Measurements from ENCODE around the gene GUCY1A2. TPM values are rescaled to one million over a fixed set of nuclear protein-coding genes. Genes with fewer than 3 reads are reported as not detected.

GUCY1A2 gene
- total RNA-seq, 1 experiment from 2014 or later, result not detected

DNA sequence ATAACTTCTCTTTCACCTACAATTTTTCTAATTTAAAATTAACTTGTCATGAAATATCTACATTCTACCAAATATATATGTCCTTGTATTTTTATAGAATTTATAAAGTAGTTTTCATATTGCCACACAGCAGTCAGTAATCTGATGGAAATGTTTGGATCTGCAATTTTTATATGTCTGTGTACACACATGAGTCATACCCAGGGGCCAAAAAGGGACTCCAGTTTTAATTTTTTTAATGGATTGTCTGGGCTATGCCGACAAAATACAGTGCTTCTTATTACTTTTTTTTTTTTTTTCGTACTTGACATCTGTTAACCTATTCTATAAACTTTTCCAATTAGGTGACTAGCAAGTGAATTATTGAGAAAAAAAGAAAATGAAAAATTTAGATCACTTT, 6.3 kb downstream of the GUCY1A2 start:
- no peaks in the 10 kb centered on the region for H3K9me3 ChIP-seq
- no peaks in the 10 kb centered on the region for H3K4me1 Mint-ChIP-seq (ENCODE audit: low read depth, unreplicated experiment)
- no peaks in the 10 kb centered on the region for H3K27me3 ChIP-seq (replicated peaks; ENCODE audit: control insufficient read depth, insufficient read depth, low read length)
- DNase-seq, result no peak
- intact Hi-C loops (cut with micrococcal nuclease; ENCODE audit: unreplicated experiment), result no loop called here
- ChIA-PET CTCF (no interaction called here), POLR2A (no interaction called here)
- BruUV-seq (replicated peaks), result no TSS peak
- H3K4me1 ChIP-seq, result no peaks in the 10 kb centered on the region
- no peak overlapping the region for H3K4me3 ChIP-seq (ENCODE audit: low read depth, low read length)
- no peak overlapping the region for H3K27ac Mint-ChIP-seq (ENCODE audit: unreplicated experiment)
- no peaks in the 10 kb centered on the region for H3K27me3 Mint-ChIP-seq (ENCODE audit: insufficient read depth, unreplicated experiment)
- H3K4me3 Mint-ChIP-seq (ENCODE audit: unreplicated experiment), result no peak overlapping the region
- H3K36me3 Mint-ChIP-seq (ENCODE audit: insufficient read depth, unreplicated experiment), result peaks cover under 1% of the 10 kb centered on the region
- no peaks in the 10 kb centered on the region for H3K9me3 Mint-ChIP-seq (ENCODE audit: unreplicated experiment)
- TF ChIP-seq, protein P1, sequence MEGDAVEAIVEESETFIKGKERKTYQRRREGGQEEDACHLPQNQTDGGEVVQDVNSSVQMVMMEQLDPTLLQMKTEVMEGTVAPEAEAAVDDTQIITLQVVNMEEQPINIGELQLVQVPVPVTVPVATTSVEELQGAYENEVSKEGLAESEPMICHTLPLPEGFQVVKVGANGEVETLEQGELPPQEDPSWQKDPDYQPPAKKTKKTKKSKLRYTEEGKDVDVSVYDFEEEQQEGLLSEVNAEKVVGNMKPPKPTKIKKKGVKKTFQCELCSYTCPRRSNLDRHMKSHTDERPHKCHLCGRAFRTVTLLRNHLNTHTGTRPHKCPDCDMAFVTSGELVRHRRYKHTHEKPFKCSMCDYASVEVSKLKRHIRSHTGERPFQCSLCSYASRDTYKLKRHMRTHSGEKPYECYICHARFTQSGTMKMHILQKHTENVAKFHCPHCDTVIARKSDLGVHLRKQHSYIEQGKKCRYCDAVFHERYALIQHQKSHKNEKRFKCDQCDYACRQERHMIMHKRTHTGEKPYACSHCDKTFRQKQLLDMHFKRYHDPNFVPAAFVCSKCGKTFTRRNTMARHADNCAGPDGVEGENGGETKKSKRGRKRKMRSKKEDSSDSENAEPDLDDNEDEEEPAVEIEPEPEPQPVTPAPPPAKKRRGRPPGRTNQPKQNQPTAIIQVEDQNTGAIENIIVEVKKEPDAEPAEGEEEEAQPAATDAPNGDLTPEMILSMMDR (IDR thresholded peaks at IDR 0.05; ENCODE audit: insufficient read depth in 1 of 2, low read depth in 1 of 2, low read length in 1 of 2, severe bottlenecking in 1 of 2, unreplicated experiment in 1 of 2), result no peak
- H3K36me3 ChIP-seq (ENCODE audit: control insufficient read depth, insufficient read depth, low read length), result no peaks in the 10 kb centered on the region

DNA sequence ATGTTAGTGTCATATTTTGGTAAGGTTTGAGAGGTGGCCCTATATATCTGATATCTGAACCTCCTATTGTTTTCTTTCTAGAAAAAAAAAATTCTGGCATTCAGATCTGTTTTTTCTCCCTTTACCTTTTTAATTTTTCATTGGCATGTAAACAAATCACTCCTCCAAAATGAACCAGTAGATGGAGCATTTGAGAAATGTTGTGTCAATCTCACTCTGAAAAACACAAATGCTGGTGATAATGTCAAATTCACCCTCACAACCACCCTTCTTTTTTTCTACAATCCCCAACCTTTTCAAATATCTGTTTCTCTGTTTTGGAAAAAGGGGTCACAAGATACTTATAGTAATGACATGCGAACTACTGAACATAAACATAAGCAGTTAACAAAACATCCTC, 9.1 kb downstream of the GUCY1A2 start:
- Mint-ChIP-seq H3K9me3 (ENCODE audit: unreplicated experiment) (no peaks in the 10 kb centered on the region), H3K4me3 (ENCODE audit: unreplicated experiment) (no peak overlapping the region), H3K27me3 (ENCODE audit: insufficient read depth, unreplicated experiment) (no peaks in the 10 kb centered on the region), H3K36me3 (ENCODE audit: insufficient read depth, unreplicated experiment) (no peaks in the 10 kb centered on the region), H3K27ac (ENCODE audit: unreplicated experiment) (no peak overlapping the region), H3K4me1 (ENCODE audit: low read depth, unreplicated experiment) (no peaks in the 10 kb centered on the region)
- Histone ChIP-seq H3K9me3 (no peaks in the 10 kb centered on the region), H3K36me3 (ENCODE audit: control insufficient read depth, insufficient read depth, low read length) (no peaks in the 10 kb centered on the region), H3K4me1 (no peaks in the 10 kb centered on the region; the same call in 1 of the 2 replicates), H3K4me3 (ENCODE audit: low read depth, low read length) (no peak overlapping the region), H3K27me3 (replicated peaks; ENCODE audit: control insufficient read depth, insufficient read depth, low read length) (no peaks in the 10 kb centered on the region)
- no TSS peak for BruUV-seq (replicated peaks)
- TF ChIP-seq, protein P1 (IDR thresholded peaks at IDR 0.05; ENCODE audit: insufficient read depth in 1 of 2, low read depth in 1 of 2, low read length in 1 of 2, severe bottlenecking in 1 of 2, unreplicated experiment in 1 of 2), result peak in 1 of 2 experiments; percentile 8
- intact Hi-C loops (cut with micrococcal nuclease; ENCODE audit: unreplicated experiment), result no loop called here
- CTCF ChIA-PET, result no interaction called here
- POLR2A ChIA-PET, result no interaction called here
- no peak for DNase-seq

DNA sequence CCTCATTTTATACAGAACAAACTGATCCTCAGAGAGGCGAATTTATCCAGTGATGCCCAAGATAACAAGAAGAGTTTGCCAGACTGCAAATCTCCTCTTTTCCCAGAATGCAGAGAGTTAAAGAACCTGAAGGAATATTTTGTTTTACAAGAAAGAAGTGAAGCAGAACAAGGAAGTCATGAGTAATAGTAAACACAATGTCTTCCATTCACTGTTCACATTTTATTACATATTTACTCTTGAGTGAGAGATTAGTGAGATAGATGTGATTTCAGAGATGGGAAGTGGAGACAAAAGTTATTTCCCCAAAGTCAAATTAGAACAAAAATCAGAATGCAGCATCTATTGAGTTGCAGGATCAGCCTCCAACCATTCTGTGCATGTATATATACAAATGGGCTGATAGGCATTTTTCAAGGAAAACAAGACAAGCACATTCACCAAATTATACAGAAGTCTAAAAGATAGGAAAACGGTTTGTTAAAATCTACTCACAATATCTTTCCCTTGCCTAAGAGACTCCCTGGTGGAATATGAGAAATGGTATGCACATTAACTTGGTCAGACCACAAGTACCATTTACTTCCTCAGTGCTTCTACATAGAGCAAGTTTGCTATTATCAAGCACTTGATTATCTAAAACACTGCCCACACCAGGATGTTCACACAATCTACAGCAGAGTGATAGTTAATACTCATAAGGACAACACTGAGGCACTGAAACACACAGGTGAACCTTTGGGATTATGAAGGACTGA, 12.0 kb downstream of the GUCY1A2 start:
- ChIA-PET POLR2A (no interaction called here), CTCF (no interaction called here)
- Histone ChIP-seq H3K9me3 (no peaks in the 10 kb centered on the region), H3K27me3 (replicated peaks; ENCODE audit: control insufficient read depth, insufficient read depth, low read length) (no peaks in the 10 kb centered on the region), H3K36me3 (ENCODE audit: control insufficient read depth, insufficient read depth, low read length) (no peaks in the 10 kb centered on the region), H3K4me1 (no peaks in the 10 kb centered on the region; the same call in 1 of the 2 replicates), H3K4me3 (ENCODE audit: low read depth, low read length) (no peak overlapping the region)
- Mint-ChIP-seq H3K4me1 (ENCODE audit: low read depth, unreplicated experiment) (no peaks in the 10 kb centered on the region), H3K27ac (ENCODE audit: unreplicated experiment) (no peak overlapping the region), H3K9me3 (ENCODE audit: unreplicated experiment) (no peaks in the 10 kb centered on the region), H3K36me3 (ENCODE audit: insufficient read depth, unreplicated experiment) (no peaks in the 10 kb centered on the region), H3K27me3 (ENCODE audit: insufficient read depth, unreplicated experiment) (no peaks in the 10 kb centered on the region), H3K4me3 (ENCODE audit: unreplicated experiment) (no peak overlapping the region)
- BruUV-seq (replicated peaks), result no TSS peak
- no peak for DNase-seq
- intact Hi-C loops (cut with micrococcal nuclease; ENCODE audit: unreplicated experiment), result no loop called here
- TF ChIP-seq, protein P1 (IDR thresholded peaks at IDR 0.05; ENCODE audit: insufficient read depth in 1 of 2, low read depth in 1 of 2, low read length in 1 of 2, severe bottlenecking in 1 of 2, unreplicated experiment in 1 of 2), result no peak
